Left renal pelvis (tissue), 4 donors: ENCODE results near the gene RPS14. TPM values are rescaled to one million over a fixed set of nuclear protein-coding genes. Genes with fewer than 3 reads are reported as not detected.

Source experiments
- polyA plus RNA-seq, 4 donors: library from polyadenylated mRNA; unstranded; fragments of 120-200 nt; gene quantifications; one replicate each; pipeline ENCODE4 v1.2.1, GENCODE V29; 2013; ENCODE audit not compliant: insufficient read length in 4 of 4

Gene RPS14
- polyA plus RNA-seq, 4 donors, result 1,813 to 1,980 (median 1,872) TPM

Other genes with a start within 250 kb of the RPS14 start
- gene CAMK2A, start 160.0 kb downstream of the RPS14 start, polyA plus RNA-seq, result 1 to 10 TPM in 3 of 4 donors, under 1 TPM in 1; 0.75 to 4.8 (median 3.2) TPM
- gene ARSI, start 146.8 kb downstream of the RPS14 start, polyA plus RNA-seq, result 1 to 10 TPM; 2.2 to 8.7 (median 3.0) TPM
- 10 to 100 TPM; 20.0 to 43.8 (median 33.1) TPM for gene TCOF1, start 92.0 kb downstream of the RPS14 start, polyA plus RNA-seq
- 100 to 1,000 TPM; 139 to 321 (median 277) TPM for gene CD74, start 36.8 kb downstream of the RPS14 start, polyA plus RNA-seq
- 10 to 100 TPM; 51.8 to 70.0 (median 52.9) TPM for gene NDST1, start 58.4 kb upstream of the RPS14 start, polyA plus RNA-seq
- 100 to 1,000 TPM in 2 of 4 donors, 10 to 100 TPM in 2; 26.7 to 106 (median 99.3) TPM for gene SYNPO, start 190.9 kb upstream of the RPS14 start, polyA plus RNA-seq
- 10 to 100 TPM in 1 of 4 donors, 1 to 10 TPM in 3; 5.7 to 10.3 (median 6.3) TPM for gene MYOZ3, start 211.5 kb upstream of the RPS14 start, polyA plus RNA-seq